HG03565 (cell line): ENCODE data around the gene CD276.

Source experiments
- ATAC-seq: cut with Tn5 transposase; IDR thresholded peaks from one replicate; pipeline ENCODE4 v1.9.1; 2021; ENCODE audit warnings: mild to moderate bottlenecking, moderate library complexity; ENCODE audit not compliant: unreplicated experiment

CD276 gene

GRCh38 chr15:73760330-73761329, 76.4 kb downstream of the CD276 start:
- no peak for ATAC-seq

GRCh38 chr15:73763931-73764330, 79.7 kb downstream of the CD276 start:
- no peak for ATAC-seq
